Panc1 (cell line): Measurements from ENCODE around the gene FAM107B. TPM values are rescaled to one million over a fixed set of nuclear protein-coding genes. Genes with fewer than 3 reads are reported as not detected.

Experiments
- ATAC-seq: fragments of 200-7000 bp; cut with Tn5 transposase; 2 replicates; pipeline ENCODE4 v1.9.1; 2020; ENCODE audit warnings: mild to moderate bottlenecking, moderate library complexity
- BruUV-seq: library from RNA; stranded (reverse); fragments of 400-500 nt; replicated peaks from 2 replicates; lab custom pipeline; 2021; lab: Mats Ljungman, UMichigan
- CTCF ChIA-PET: fragments of 300-600 bp; sonication (Branson Sonifier 250); formaldehyde crosslinking; loops from one replicate; lab custom pipeline; 2022; ENCODE audit warnings: antibody characterized with exemption; lab: Charles Lee
- POLR2A ChIA-PET: fragments of 300-600 bp; sonication (Branson Sonifier 250); formaldehyde crosslinking; loops from one replicate; lab custom pipeline; 2022; ENCODE audit warnings: antibody characterized with exemption; lab: Charles Lee
- DNase-seq: peaks from one replicate; pipeline ENCODE4 v3.0.0-alpha.2; 2010; ENCODE audit warnings: low read depth, low spot score
- H3K27ac ChIP-seq: 2 replicates; pipeline ENCODE4 v1.5.1; 2011; ENCODE audit warnings: mild to moderate bottlenecking, low read length, inconsistent platforms
- H3K27me3 ChIP-seq: fragments of 200-500 bp; sonication (Bioruptor generic); 2 replicates; pipeline ENCODE4 v1.6.0; 2014; ENCODE audit warnings: low read length, inconsistent platforms; ENCODE audit not compliant: control insufficient read depth, insufficient read depth
- H3K36me3 ChIP-seq: fragments of 200-500 bp; sonication (Bioruptor generic); 2 replicates; pipeline ENCODE4 v1.5.1; 2014; ENCODE audit warnings: inconsistent platforms, mild to moderate bottlenecking, low read length, moderate library complexity; ENCODE audit not compliant: control insufficient read depth, insufficient read depth
- H3K4me1 ChIP-seq: 2 replicates; pipeline ENCODE4 v1.5.1; 2011; ENCODE audit warnings: inconsistent platforms, mild to moderate bottlenecking, low read length, moderate library complexity; ENCODE audit not compliant: control insufficient read depth, insufficient read depth
- H3K4me3 ChIP-seq, 2 experiments: 2 replicates each; pipeline ENCODE4 v1.5.1; 2011 to 2012; ENCODE audit warnings: low read depth in 2 of 2, low read length in 2 of 2, mild to moderate bottlenecking in 2 of 2, inconsistent platforms in 1 of 2, moderate library complexity in 1 of 2
- H3K9me3 ChIP-seq: fragments of 200-500 bp; sonication (Bioruptor generic); 2 replicates; pipeline ENCODE4 v1.5.1; 2014; ENCODE audit warnings: low read depth, mild to moderate bottlenecking, inconsistent platforms, low read length, moderate library complexity; ENCODE audit not compliant: control insufficient read depth, insufficient read depth
- POLR2AphosphoS5 ChIP-seq: IDR thresholded peaks from 2 replicates; pipeline ENCODE4 v1.6.1; 2012; ENCODE audit warnings: mild to moderate bottlenecking, low read depth, low read length, moderate library complexity
- SIN3A ChIP-seq: IDR thresholded peaks from 2 replicates; pipeline ENCODE4 v1.6.1; 2012; ENCODE audit warnings: low read depth, mild to moderate bottlenecking, low read length, moderate library complexity, borderline replicate concordance; ENCODE audit not compliant: insufficient read depth
- TCF7L2 ChIP-seq: IDR thresholded peaks from 2 replicates; pipeline ENCODE4 v1.6.1; 2011; ENCODE audit warnings: mild to moderate bottlenecking, low read depth, low read length, inconsistent platforms
- in situ Hi-C: cut with HindIII; loops from 2 replicates; pipeline ENCODE4 v1.10.0; 2016; ENCODE audit warnings: low sequenced_read_pairs, low pct_unique_long_range_greater_than_20kb
- intact Hi-C: fragments of 100-400 bp; cut with micrococcal nuclease; formaldehyde crosslinking; loops from one replicate; pipeline ENCODE4 v1.10.0; 2022; ENCODE audit not compliant: unreplicated experiment
- total RNA-seq: library from RNA; stranded (reverse); gene quantifications from one replicate; pipeline ENCODE4 v1.2.1, GENCODE V29; 2021; ENCODE audit not compliant: unreplicated experiment
- TF ChIP-seq, protein P1 (sequence below): fragments of 450-650 bp; IDR thresholded peaks from 2 replicates; pipeline ENCODE4 v1.5.1; 2017; ENCODE audit warnings: mild to moderate bottlenecking
- TF ChIP-seq, protein P2 (sequence below), 2 experiments: IDR thresholded peaks; 2 replicates each; pipeline ENCODE4 v1.6.1; 2011 to 2012; ENCODE audit warnings: low read depth in 2 of 2, control low read depth in 1 of 2, low read length in 1 of 2, mild to moderate bottlenecking in 1 of 2, moderate library complexity in 1 of 2; ENCODE audit not compliant: insufficient read depth in 1 of 2

Gene FAM107B
- total RNA-seq, 1 experiment from 2014 or later: 13.4 TPM

DNA sequence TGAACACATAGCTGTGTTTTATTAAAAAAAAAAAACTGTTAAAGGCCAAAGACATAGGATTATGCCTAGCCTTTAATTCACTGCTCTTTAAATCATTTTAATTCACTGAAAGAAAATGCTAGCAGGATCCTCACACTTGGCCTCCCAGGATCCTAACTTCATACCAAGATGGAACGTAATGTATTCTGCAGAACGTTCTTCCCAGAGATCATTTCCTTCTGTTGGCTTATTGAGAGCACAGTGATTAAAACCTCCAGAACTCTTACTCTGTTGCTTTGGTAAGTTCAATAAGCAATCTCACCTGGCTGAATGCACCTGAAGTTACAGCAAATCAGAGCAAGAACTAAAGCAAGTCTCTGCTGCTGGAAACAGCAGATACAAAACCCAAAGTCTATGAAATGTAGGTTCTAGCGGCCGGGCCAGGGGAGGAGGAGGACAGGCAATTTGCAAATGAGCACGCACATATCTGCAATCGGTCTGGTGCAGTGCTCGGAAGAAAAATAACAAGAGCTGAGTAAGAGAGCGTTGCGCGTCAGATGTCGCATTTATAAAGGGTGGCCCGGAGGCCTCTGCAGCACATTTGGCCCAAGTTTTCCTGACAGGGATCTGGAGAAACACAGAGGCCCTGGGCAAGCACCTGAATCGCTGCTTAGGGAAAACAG lies 193.9 kb downstream of the FAM107B start:
- 0 out of 2 replicates have a peak, but pooled peaks cover 7% of the 10 kb centered on the region for H3K4me1 ChIP-seq
- POLR2A ChIA-PET: no interaction called here

DNA sequence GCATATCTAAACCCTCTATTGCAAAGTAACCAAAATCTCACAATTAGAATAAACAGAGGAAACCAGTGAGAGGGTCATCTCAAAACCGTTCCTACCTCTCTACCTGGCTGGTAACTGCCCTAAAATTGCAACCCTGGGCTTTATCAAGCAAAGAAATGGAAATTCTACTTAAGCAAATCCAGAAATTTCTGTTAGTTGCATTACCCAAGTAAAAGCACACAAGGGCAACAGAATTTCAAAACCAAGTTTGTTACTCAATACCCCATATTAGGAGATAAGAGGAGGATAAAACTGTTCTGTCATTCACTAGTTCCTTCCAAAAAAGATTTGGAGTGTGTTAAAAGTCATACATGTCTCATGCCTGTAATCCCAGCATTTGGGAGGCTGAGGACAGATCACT lies 195.3 kb downstream of the FAM107B start:
- POLR2A ChIA-PET: no interaction called here
- TF ChIP-seq, protein P1, sequence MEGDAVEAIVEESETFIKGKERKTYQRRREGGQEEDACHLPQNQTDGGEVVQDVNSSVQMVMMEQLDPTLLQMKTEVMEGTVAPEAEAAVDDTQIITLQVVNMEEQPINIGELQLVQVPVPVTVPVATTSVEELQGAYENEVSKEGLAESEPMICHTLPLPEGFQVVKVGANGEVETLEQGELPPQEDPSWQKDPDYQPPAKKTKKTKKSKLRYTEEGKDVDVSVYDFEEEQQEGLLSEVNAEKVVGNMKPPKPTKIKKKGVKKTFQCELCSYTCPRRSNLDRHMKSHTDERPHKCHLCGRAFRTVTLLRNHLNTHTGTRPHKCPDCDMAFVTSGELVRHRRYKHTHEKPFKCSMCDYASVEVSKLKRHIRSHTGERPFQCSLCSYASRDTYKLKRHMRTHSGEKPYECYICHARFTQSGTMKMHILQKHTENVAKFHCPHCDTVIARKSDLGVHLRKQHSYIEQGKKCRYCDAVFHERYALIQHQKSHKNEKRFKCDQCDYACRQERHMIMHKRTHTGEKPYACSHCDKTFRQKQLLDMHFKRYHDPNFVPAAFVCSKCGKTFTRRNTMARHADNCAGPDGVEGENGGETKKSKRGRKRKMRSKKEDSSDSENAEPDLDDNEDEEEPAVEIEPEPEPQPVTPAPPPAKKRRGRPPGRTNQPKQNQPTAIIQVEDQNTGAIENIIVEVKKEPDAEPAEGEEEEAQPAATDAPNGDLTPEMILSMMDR: no peak
- no peak for TF ChIP-seq POLR2AphosphoS5
- TF ChIP-seq TCF7L2: no peak
- TF ChIP-seq, protein P2, sequence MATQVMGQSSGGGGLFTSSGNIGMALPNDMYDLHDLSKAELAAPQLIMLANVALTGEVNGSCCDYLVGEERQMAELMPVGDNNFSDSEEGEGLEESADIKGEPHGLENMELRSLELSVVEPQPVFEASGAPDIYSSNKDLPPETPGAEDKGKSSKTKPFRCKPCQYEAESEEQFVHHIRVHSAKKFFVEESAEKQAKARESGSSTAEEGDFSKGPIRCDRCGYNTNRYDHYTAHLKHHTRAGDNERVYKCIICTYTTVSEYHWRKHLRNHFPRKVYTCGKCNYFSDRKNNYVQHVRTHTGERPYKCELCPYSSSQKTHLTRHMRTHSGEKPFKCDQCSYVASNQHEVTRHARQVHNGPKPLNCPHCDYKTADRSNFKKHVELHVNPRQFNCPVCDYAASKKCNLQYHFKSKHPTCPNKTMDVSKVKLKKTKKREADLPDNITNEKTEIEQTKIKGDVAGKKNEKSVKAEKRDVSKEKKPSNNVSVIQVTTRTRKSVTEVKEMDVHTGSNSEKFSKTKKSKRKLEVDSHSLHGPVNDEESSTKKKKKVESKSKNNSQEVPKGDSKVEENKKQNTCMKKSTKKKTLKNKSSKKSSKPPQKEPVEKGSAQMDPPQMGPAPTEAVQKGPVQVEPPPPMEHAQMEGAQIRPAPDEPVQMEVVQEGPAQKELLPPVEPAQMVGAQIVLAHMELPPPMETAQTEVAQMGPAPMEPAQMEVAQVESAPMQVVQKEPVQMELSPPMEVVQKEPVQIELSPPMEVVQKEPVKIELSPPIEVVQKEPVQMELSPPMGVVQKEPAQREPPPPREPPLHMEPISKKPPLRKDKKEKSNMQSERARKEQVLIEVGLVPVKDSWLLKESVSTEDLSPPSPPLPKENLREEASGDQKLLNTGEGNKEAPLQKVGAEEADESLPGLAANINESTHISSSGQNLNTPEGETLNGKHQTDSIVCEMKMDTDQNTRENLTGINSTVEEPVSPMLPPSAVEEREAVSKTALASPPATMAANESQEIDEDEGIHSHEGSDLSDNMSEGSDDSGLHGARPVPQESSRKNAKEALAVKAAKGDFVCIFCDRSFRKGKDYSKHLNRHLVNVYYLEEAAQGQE (IDR thresholded peaks at IDR 0.05; ENCODE audit: insufficient read depth in 1 of 2, low read depth in 2 of 2, low read length in 1 of 2): no peak
- TF ChIP-seq SIN3A: no peak
- DNase-seq (no peak), ATAC-seq (no peak)
- intact Hi-C loops: no loop called here
- Histone ChIP-seq H3K9me3 (no peaks in the 10 kb centered on the region), H3K36me3 (no peaks in the 10 kb centered on the region), H3K4me3 (no peak overlapping the region), H3K4me1 (0 out of 2 replicates have a peak, but pooled peaks cover 7% of the 10 kb centered on the region), H3K27ac (peak overlapping the region; percentile 34; the same call in 1 of the 2 replicates), H3K27me3 (no peaks in the 10 kb centered on the region)
- no TSS peak for BruUV-seq
- in situ Hi-C loops: no loop called here
- CTCF ChIA-PET: no interaction called here

More for the DNA sequence above, 193.9 kb downstream of the FAM107B start:
- intact Hi-C loops (no loop called here), in situ Hi-C loops (no loop called here)
- Histone ChIP-seq H3K27ac (no peak overlapping the region), H3K9me3 (no peaks in the 10 kb centered on the region), H3K27me3 (no peaks in the 10 kb centered on the region), H3K4me3 (no peak overlapping the region), H3K36me3 (no peaks in the 10 kb centered on the region)
- CTCF ChIA-PET: no interaction called here
- no TSS peak for BruUV-seq
- ATAC-seq: no peak
- DNase-seq: no peak
- no peak for TF ChIP-seq TCF7L2
- TF ChIP-seq, protein P2 (IDR thresholded peaks at IDR 0.05; ENCODE audit: insufficient read depth in 1 of 2, low read depth in 2 of 2, low read length in 1 of 2): no peak
- no peak for TF ChIP-seq SIN3A
- TF ChIP-seq, protein P1: no peak
- TF ChIP-seq POLR2AphosphoS5: no peak
